H9 (cell line): ENCODE measurements around the gene IRS2. TPM values are rescaled to one million over a fixed set of nuclear protein-coding genes. Genes with fewer than 3 reads are reported as not detected.

Experiments
- DNase-seq: peaks from one replicate; pipeline ENCODE4 v3.0.0-alpha.2; 2017
- H2AFZ ChIP-seq: one replicate; pipeline ENCODE4 v1.6.1; 2013; ENCODE audit warnings: mild to moderate bottlenecking, low read length, control low read depth, moderate library complexity
- H2AK5ac ChIP-seq: 2 replicates; pipeline ENCODE4 v1.6.1; 2013; ENCODE audit warnings: low read length, control low read depth, mixed read lengths; ENCODE audit not compliant: insufficient read length
- H2BK120ac ChIP-seq: one replicate; pipeline ENCODE4 v1.6.1; 2013; ENCODE audit warnings: low read depth, mild to moderate bottlenecking, low read length, control low read depth, inconsistent platforms; ENCODE audit not compliant: poor library complexity, severe bottlenecking
- H2BK12ac ChIP-seq: 2 replicates; pipeline ENCODE4 v1.6.1; 2013; ENCODE audit warnings: low read length, control low read depth, mixed read lengths, low read depth; ENCODE audit not compliant: insufficient read length
- H2BK15ac ChIP-seq: 2 replicates; pipeline ENCODE4 v1.6.1; 2013; ENCODE audit warnings: low read depth, low read length, control low read depth
- H2BK20ac ChIP-seq: one replicate; pipeline ENCODE4 v1.6.1; 2013; ENCODE audit warnings: low read depth, mild to moderate bottlenecking, low read length, control low read depth, inconsistent platforms; ENCODE audit not compliant: poor library complexity, severe bottlenecking
- H2BK5ac ChIP-seq: 2 replicates; pipeline ENCODE4 v1.6.1; 2013; ENCODE audit warnings: low read length, control low read depth, mixed read lengths; ENCODE audit not compliant: insufficient read length
- H3K14ac ChIP-seq: 2 replicates; pipeline ENCODE4 v1.6.1; 2013; ENCODE audit warnings: low read length, control low read depth; ENCODE audit not compliant: insufficient read depth
- H3K18ac ChIP-seq: 2 replicates; pipeline ENCODE4 v1.6.1; 2013; ENCODE audit warnings: low read depth, mild to moderate bottlenecking, mixed read lengths, low read length, control low read depth; ENCODE audit not compliant: insufficient read length
- H3K23ac ChIP-seq: 2 replicates; pipeline ENCODE4 v1.6.1; 2013; ENCODE audit warnings: low read length, control low read depth, mixed read lengths, low read depth; ENCODE audit not compliant: insufficient read length
- H3K23me2 ChIP-seq: 2 replicates; pipeline ENCODE4 v1.6.1; 2013; ENCODE audit warnings: low read depth, mild to moderate bottlenecking, mixed read lengths, low read length, control low read depth; ENCODE audit not compliant: insufficient read length, poor library complexity, severe bottlenecking
- H3K27ac ChIP-seq: 2 replicates; pipeline ENCODE4 v1.5.1; 2013; ENCODE audit warnings: low read length, control low read depth, mixed read lengths, low read depth; ENCODE audit not compliant: insufficient read length
- H3K27me3 ChIP-seq: 2 replicates; pipeline ENCODE4 v1.6.1; 2013; ENCODE audit warnings: low read length, control low read depth, inconsistent platforms; ENCODE audit not compliant: insufficient read depth
- H3K4ac ChIP-seq: 2 replicates; pipeline ENCODE4 v1.6.1; 2013; ENCODE audit warnings: low read depth, mild to moderate bottlenecking, control low read depth, inconsistent platforms, low read length, moderate library complexity
- H3K4me1 ChIP-seq: 2 replicates; pipeline ENCODE4 v1.6.1; 2013; ENCODE audit warnings: low read length, control low read depth, inconsistent platforms; ENCODE audit not compliant: insufficient read depth
- H3K4me2 ChIP-seq: 2 replicates; pipeline ENCODE4 v1.6.1; 2013; ENCODE audit warnings: low read length, control low read depth, mixed read lengths; ENCODE audit not compliant: insufficient read length, insufficient read depth
- H3K56ac ChIP-seq: 2 replicates; pipeline ENCODE4 v1.6.1; 2013; ENCODE audit warnings: low read depth, mild to moderate bottlenecking, mixed read lengths, low read length, control low read depth; ENCODE audit not compliant: insufficient read length
- H3K79me1 ChIP-seq: 2 replicates; pipeline ENCODE4 v1.6.1; 2013; ENCODE audit warnings: low read depth, mild to moderate bottlenecking, moderate library complexity, low read length, control low read depth, inconsistent platforms; ENCODE audit not compliant: insufficient read depth, poor library complexity, severe bottlenecking
- H3K79me2 ChIP-seq: 2 replicates; pipeline ENCODE4 v1.6.1; 2013; ENCODE audit warnings: low read length, control low read depth, inconsistent platforms; ENCODE audit not compliant: insufficient read depth
- H3K9ac ChIP-seq: 2 replicates; pipeline ENCODE4 v1.6.1; 2013; ENCODE audit warnings: low read length, control low read depth, mixed read lengths; ENCODE audit not compliant: insufficient read length; ENCODE audit errors: extremely low read depth
- H3K9me3 ChIP-seq: one replicate; pipeline ENCODE4 v1.6.1; 2013; ENCODE audit warnings: low read depth, low read length, inconsistent platforms; ENCODE audit not compliant: control insufficient read depth
- H3T11ph ChIP-seq: one replicate; pipeline ENCODE4 v1.6.1; 2013; ENCODE audit warnings: mild to moderate bottlenecking, low read length, control low read depth, inconsistent platforms
- H4K20me1 ChIP-seq: one replicate; pipeline ENCODE4 v1.6.1; 2013; ENCODE audit not compliant: control insufficient read depth, insufficient read length, insufficient read depth
- H4K5ac ChIP-seq: 2 replicates; pipeline ENCODE4 v1.6.1; 2013; ENCODE audit warnings: low read depth, mild to moderate bottlenecking, mixed read lengths, low read length, control low read depth; ENCODE audit not compliant: insufficient read length
- H4K8ac ChIP-seq: replicated peaks from 2 replicates; pipeline ENCODE4 v1.6.1; 2013; ENCODE audit warnings: low read length, control low read depth, mixed read lengths, low read depth; ENCODE audit not compliant: insufficient read length
- H4K91ac ChIP-seq: 2 replicates; pipeline ENCODE4 v1.6.1; 2013; ENCODE audit warnings: low read depth, mild to moderate bottlenecking, moderate library complexity, mixed read lengths, low read length, control low read depth; ENCODE audit not compliant: insufficient read length
- H3K27ac Mint-ChIP-seq, 3 experiments: 2 replicates in 2 of 3; 3 replicates in 1 of 3; pipeline ENCODE4 v1.8.0; 2020 to 2021; ENCODE audit warnings: mixed read lengths in 3 of 3, mild to moderate bottlenecking in 1 of 3, moderate library complexity in 1 of 3
- H3K27me3 Mint-ChIP-seq: 2 replicates; pipeline ENCODE4 v1.8.0; 2021; ENCODE audit warnings: low read depth, mild to moderate bottlenecking, moderate library complexity, mixed read lengths
- H3K36me3 Mint-ChIP-seq, 3 experiments: 2 replicates in 2 of 3; 3 replicates in 1 of 3; pipeline ENCODE4 v1.8.0; 2020 to 2021; ENCODE audit warnings: low read depth in 3 of 3, mixed read lengths in 3 of 3; ENCODE audit not compliant: insufficient read depth in 1 of 3
- H3K4me1 Mint-ChIP-seq, 2 experiments: 2 replicates each; pipeline ENCODE4 v1.8.0; 2020; ENCODE audit warnings: mixed read lengths in 2 of 2
- H3K4me3 Mint-ChIP-seq, 2 experiments: 2 replicates in 1 of 2; 3 replicates in 1 of 2; pipeline ENCODE4 v1.8.0; 2020 to 2021; ENCODE audit warnings: mild to moderate bottlenecking in 2 of 2, mixed read lengths in 2 of 2, moderate library complexity in 1 of 2
- H3K9me3 Mint-ChIP-seq, 2 experiments: 2 replicates in 1 of 2; 3 replicates in 1 of 2; pipeline ENCODE4 v1.8.0; 2020; ENCODE audit warnings: mild to moderate bottlenecking in 2 of 2, mixed read lengths in 2 of 2, moderate library complexity in 1 of 2
- CTCF ChIP-seq: fragments of 200-600 bp; sonication (generic); conservative IDR thresholded peaks from 3 replicates; pipeline ENCODE4 v1.8.0; 2021; ENCODE audit warnings: antibody characterized with exemption, mild to moderate bottlenecking
- WGBS: extraction: QIAGEN DNeasy Blood & Tissue Kit; methylation state at CpG from one replicate; pipeline ENCODE4 v1.1.7; 2013; ENCODE audit warnings: missing lambda C conversion rate, low lambda C conversion rate, mixed read lengths; ENCODE audit not compliant: insufficient read length; ENCODE audit errors: extremely low coverage; 5-methylcytosine and 5-hydroxymethylcytosine counted together
- total RNA-seq: library from RNA; stranded (reverse); gene quantifications from 2 replicates; pipeline ENCODE4 v1.2.1, GENCODE V29; 2021

The IRS2 gene
- total RNA-seq, 1 experiment from 2014 or later = 10.1 TPM

DNA sequence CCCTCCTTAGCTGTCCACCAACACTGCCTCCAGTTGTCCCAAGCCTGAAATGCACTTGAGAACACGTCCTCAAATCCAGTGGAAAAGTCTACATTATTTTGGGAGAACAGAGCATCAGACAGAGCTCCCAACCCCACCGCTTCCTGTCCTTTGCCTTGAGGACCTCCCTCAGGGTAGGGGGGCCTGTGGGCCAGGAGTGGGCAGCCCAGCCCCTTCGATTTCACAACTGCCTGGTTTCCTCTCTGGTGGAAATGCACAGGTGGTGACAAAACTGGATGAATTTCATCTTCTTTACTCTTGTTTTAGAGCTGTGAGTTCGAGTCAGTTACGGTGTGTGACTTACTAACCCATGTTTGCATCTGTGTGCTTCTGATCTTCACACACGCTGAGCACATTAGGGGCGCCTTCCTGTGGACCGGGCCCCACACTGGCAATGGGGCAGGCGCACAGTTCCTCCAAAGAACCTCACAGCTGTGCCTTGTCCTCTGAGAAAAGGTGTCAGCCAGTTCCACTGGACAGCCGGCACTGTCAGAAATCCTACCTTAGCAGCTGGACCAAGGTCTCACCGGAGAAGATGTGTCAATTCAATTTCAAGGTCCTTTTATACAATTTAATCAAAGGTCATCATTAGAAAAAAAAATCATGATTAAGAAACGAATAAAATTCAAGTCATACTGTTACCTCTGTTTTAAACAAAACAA, 80.2 kb downstream of the IRS2 start:
- WGBS = no CpG with 5 or more reads among the region's 12 CpGs
- no peak for TF ChIP-seq CTCF

More for the DNA sequence above, 80.2 kb downstream of the IRS2 start:
- H3K9me3 Mint-ChIP-seq = peaks cover 14 to 16% of the 10 kb centered on the region in 2 experiments; a peak in 4 of 5 replicates
- H3K9me3 ChIP-seq = no peaks in the 10 kb centered on the region
- H3K4ac ChIP-seq = no peak overlapping the region; the same call in 1 of the 2 replicates
- no peak overlapping the region for H4K8ac ChIP-seq
- no peaks in the 10 kb centered on the region for H3K27me3 ChIP-seq
- H4K20me1 ChIP-seq = no peaks in the 10 kb centered on the region
- H2BK15ac ChIP-seq = no peak overlapping the region
- no peak overlapping the region for H2AFZ ChIP-seq
- no peak overlapping the region for H2BK5ac ChIP-seq
- no peaks in the 10 kb centered on the region for H3K23me2 ChIP-seq
- no peak overlapping the region for H4K5ac ChIP-seq
- H3K79me2 ChIP-seq = no peaks in the 10 kb centered on the region
- no peak overlapping the region for H3K14ac ChIP-seq
- peaks cover 5% of the 10 kb centered on the region in 2 experiments for H3K4me1 Mint-ChIP-seq
- H3T11ph ChIP-seq = no peak overlapping the region
- peaks cover 3% of the 10 kb centered on the region for H3K27me3 Mint-ChIP-seq
- no peak overlapping the region for H2BK20ac ChIP-seq
- H2AK5ac ChIP-seq = no peak overlapping the region
- H3K4me1 ChIP-seq = no peaks in the 10 kb centered on the region
- H3K9ac ChIP-seq = no peak overlapping the region
- H3K27ac Mint-ChIP-seq = no peak overlapping the region
- no peak overlapping the region for H3K56ac ChIP-seq
- H3K36me3 Mint-ChIP-seq = peaks cover 3 to 5% (median 4%) of the 10 kb centered on the region in 3 experiments; a peak in 4 of 7 replicates
- DNase-seq = no peak
- no peak overlapping the region for H3K4me2 ChIP-seq
- no peak overlapping the region for H4K91ac ChIP-seq
- H3K27ac ChIP-seq = no peak overlapping the region
- no peak overlapping the region for H3K4me3 Mint-ChIP-seq
- H3K23ac ChIP-seq = no peak overlapping the region
- no peaks in the 10 kb centered on the region for H3K79me1 ChIP-seq
- H2BK120ac ChIP-seq = no peak overlapping the region
- H2BK12ac ChIP-seq = no peak overlapping the region
- H3K18ac ChIP-seq = no peak overlapping the region
